ENCODE data around the gene MED19.
A peak's percentile ranks its signal among the peaks of the same experiment; 100 is the strongest.

Gene MED19

DNA sequence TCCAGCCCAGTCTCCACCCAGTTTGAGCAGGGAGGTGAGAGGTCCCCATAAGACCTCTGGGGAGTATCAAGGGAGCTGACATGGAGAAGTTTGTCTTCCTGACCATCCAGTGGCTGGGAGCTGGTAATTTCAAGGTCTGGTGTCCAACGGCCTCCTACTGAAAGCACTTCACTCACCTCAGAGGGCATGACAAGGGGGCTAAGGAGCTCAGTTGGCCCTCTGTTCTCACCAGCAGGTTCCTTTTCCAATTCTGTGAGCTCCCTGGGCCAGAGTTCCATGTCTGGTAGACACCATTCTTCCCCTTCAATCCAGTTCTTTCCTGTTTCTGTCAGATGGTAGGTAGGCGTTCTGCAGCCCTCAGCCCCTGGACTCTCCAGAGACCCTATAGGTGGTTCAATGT is 32.3 kb upstream of the MED19 start:
- TF ChIP-seq CTCF (IDR thresholded peaks at IDR 0.05; ENCODE audit: extremely low read depth, missing control alignments), result no peak
- no peak for DNase-seq (ENCODE audit: low spot score)

- TF ChIP-seq CTCF (IDR thresholded peaks at IDR 0.05; ENCODE audit: extremely low read depth, missing control alignments), result no peak
- DNase-seq (ENCODE audit: low spot score), result no peak
Observed at GRCh38 chr11:57742087-57742452, 30.1 kb upstream of the MED19 start.

GRCh38 chr11:57741132-57742086 is 29.4 kb upstream of the MED19 start, which contains the start of gene SELENOH:
Gene SELENOH (plus strand): TSS chr11:57741491. CDS start chr11:57741596, 105 bp downstream.
- TF ChIP-seq CTCF (IDR thresholded peaks at IDR 0.05; ENCODE audit: extremely low read depth, missing control alignments), result no peak
- peak; percentile 89 for DNase-seq (ENCODE audit: low spot score)

DNA sequence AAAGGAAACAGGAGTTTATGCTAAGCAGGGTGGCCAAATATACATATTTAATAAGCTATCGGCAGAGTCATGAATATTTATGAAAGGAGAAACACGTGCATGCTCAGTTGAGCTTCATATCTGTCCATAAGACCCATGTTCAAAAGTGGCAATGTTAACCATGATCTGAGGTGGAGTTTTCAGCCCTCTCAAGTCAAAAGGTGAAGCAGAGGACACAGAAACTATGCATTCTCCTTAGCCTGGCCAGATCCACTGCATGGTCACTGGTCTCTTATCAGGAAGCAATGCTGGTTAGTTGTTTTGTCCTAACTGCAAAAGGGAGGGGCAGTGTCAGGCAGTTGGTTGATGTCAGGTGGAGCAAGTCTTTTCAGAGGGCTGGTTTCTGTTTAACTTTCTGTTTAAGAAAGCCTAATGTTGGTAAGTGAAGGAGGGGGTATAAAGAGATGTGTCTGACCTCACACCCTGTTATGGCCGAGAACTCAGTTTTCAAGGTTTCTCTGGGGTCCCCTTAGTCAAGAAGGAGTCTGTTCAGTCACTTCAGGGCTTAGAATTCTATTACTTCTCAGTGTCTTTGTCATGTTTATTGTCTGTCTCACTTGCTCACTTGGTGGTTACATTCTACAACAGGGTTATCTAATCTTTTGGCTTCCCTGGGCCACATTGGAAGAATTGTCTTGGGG is 23.7 kb upstream of the MED19 start:
- DNase-seq (ENCODE audit: low spot score), result no peak
- no peak for TF ChIP-seq CTCF (IDR thresholded peaks at IDR 0.05; ENCODE audit: extremely low read depth, missing control alignments)

- no peak for TF ChIP-seq CTCF (IDR thresholded peaks at IDR 0.05; ENCODE audit: extremely low read depth, missing control alignments)
- no peak for DNase-seq (ENCODE audit: low spot score)
Observed at GRCh38 chr11:57732661-57733060, 20.6 kb upstream of the MED19 start.

GRCh38 chr11:57729479-57729878 is 17.5 kb upstream of the MED19 start:
- no peak for TF ChIP-seq CTCF (IDR thresholded peaks at IDR 0.05; ENCODE audit: extremely low read depth, missing control alignments)

GRCh38 chr11:57728829-57729228 is 16.8 kb upstream of the MED19 start:
- no peak for TF ChIP-seq CTCF (IDR thresholded peaks at IDR 0.05; ENCODE audit: extremely low read depth, missing control alignments)
- DNase-seq (ENCODE audit: low spot score), result no peak

More at GRCh38 chr11:57729479-57729878, 17.5 kb upstream of the MED19 start:
- no peak for DNase-seq (ENCODE audit: low spot score)

Measured in GM20000 (cell line).